ENCODE results near the gene MROH9.

Gene MROH9

GRCh38 chr1:171014880-171015279 is 79.5 kb downstream of the MROH9 start (continued):
- TF ChIP-seq ZNF692 (tag by site-specific recombination; IDR thresholded peaks at IDR 0.05), result peak; percentile 59; the same call in 1 of the 2 replicates

DNA sequence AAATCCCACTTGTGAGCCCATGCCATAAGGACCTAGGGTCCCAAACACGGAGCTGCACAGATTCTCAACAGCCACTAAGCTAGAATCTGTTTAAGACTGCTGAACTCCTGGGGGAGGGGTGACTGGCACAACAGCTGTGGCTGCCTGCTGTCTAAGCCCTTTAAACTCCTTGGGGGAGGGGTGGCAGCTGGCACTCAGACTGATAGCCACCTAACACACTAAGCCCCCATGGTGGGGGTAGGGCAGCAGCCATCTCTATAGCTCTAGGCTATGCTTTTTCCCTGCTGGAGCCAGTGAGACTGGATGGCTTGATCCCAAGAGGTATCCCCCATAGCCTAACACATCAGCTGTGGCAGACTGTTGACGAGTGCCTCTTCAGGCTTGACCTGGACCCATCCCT is 82.1 kb downstream of the MROH9 start:
- CTCF ChIA-PET, result no interaction called here
- H3K9me3 ChIP-seq (ENCODE audit: control insufficient read depth, insufficient read depth, low read depth, low read length), result no peaks in the 10 kb centered on the region

GRCh38 chr1:171019971-171020370 is 84.6 kb downstream of the MROH9 start:
- H3K9me3 ChIP-seq (ENCODE audit: control insufficient read depth, insufficient read depth, low read depth, low read length), result no peaks in the 10 kb centered on the region
- no peaks in the 10 kb centered on the region for H3K36me3 ChIP-seq (ENCODE audit: control insufficient read depth in 2 of 2, insufficient read depth in 1 of 2, low read length in 2 of 2)
- no peak overlapping the region for H3K27ac ChIP-seq (ENCODE audit: extremely low read depth, low read depth, low read length)
- POLR2A ChIA-PET, result no interaction called here
- H3K4me3 ChIP-seq (ENCODE audit: low read depth, low read length), result no peak overlapping the region
- TF ChIP-seq ZNF23 (tag by site-specific recombination; IDR thresholded peaks at IDR 0.05; ENCODE audit: borderline replicate concordance), result no peak
- no peak for TF ChIP-seq SP2 (tag by site-specific recombination; IDR thresholded peaks at IDR 0.05)
- CTCF ChIA-PET, result interaction anchor here (0.6 to 0.7 kb wide), 3 partner anchors 171 to 863 kb away, joined by 3 to 4 read pairs (median 3); no protein-coding TSS in a partner anchor
- no peaks in the 10 kb centered on the region for H3K4me1 ChIP-seq (ENCODE audit: control insufficient read depth, insufficient read depth, low read length)

More for the DNA sequence above, 82.1 kb downstream of the MROH9 start:
- Histone ChIP-seq H3K27ac (ENCODE audit: extremely low read depth, low read depth, low read length) (no peak overlapping the region), H3K4me1 (ENCODE audit: control insufficient read depth, insufficient read depth, low read length) (0 out of 2 replicates have a peak, but pooled peaks cover 2% of the 10 kb centered on the region), H3K4me3 (ENCODE audit: low read depth, low read length) (no peak overlapping the region), H3K36me3 (ENCODE audit: control insufficient read depth in 2 of 2, insufficient read depth in 1 of 2, low read length in 2 of 2) (no peaks in the 10 kb centered on the region)
- POLR2A ChIA-PET, result no interaction called here
- TF ChIP-seq ZNF132 (tag by site-specific recombination; IDR thresholded peaks at IDR 0.05; ENCODE audit: borderline replicate concordance) (no peak), BCL11A (tag by site-specific recombination; IDR thresholded peaks at IDR 0.05; ENCODE audit: low read depth) (no peak), ZNF24 (tag by site-specific recombination; IDR thresholded peaks at IDR 0.05) (no peak), ZNF48 (tag by site-specific recombination; IDR thresholded peaks at IDR 0.05) (no peak), ZNF571 (tag by site-specific recombination; IDR thresholded peaks at IDR 0.05) (no peak), ZNF501 (tag by site-specific recombination; IDR thresholded peaks at IDR 0.05) (no peak), YY2 (tag by site-specific recombination; IDR thresholded peaks at IDR 0.05) (no peak), ZNF529 (tag by site-specific recombination; IDR thresholded peaks at IDR 0.05; ENCODE audit: insufficient replicate concordance) (no peak), ZNF169 (tag by site-specific recombination; IDR thresholded peaks at IDR 0.05) (no peak), IKZF3 (tag by site-specific recombination; IDR thresholded peaks at IDR 0.05) (no peak), ZNF335 (tag by site-specific recombination; conservative IDR thresholded peaks at IDR 0.05) (no peak), ZNF292 (tag by site-specific recombination; IDR thresholded peaks at IDR 0.05; ENCODE audit: borderline replicate concordance, low read depth) (no peak), ZNF707 (tag by site-specific recombination; IDR thresholded peaks at IDR 0.05) (no peak), ZNF76 (tag by site-specific recombination; IDR thresholded peaks at IDR 0.05; ENCODE audit: borderline replicate concordance, low read depth) (no peak), SP2 (tag by site-specific recombination; IDR thresholded peaks at IDR 0.05) (no peak), PRDM6 (tag by site-specific recombination; IDR thresholded peaks at IDR 0.05) (no peak), ZNF514 (tag by site-specific recombination; IDR thresholded peaks at IDR 0.05) (no peak), ZNF658 (tag by site-specific recombination; IDR thresholded peaks at IDR 0.05) (no peak), ZNF521 (tag by site-specific recombination; IDR thresholded peaks at IDR 0.05) (no peak)

All from HEK293 (cell line).